Stimulated activated CD8-positive, alpha-beta memory T cell treated with anti-CD3 and anti-CD28 coated beads, Interleukin-4, amount 100 ng/mL, for 4 hours (primary cell): ENCODE data around the gene MAGI2.
"Not testable (repeated sequence)": the region's sequence is repeated elsewhere in the genome, so short reads cannot be mapped to it uniquely, and the experiment has no call there.

Experiments
- DNase-seq, 2 donors: peaks; one replicate each; pipeline ENCODE4 v3.0.0-alpha.2; 2020; ENCODE audit warnings: low read depth in 2 of 2, low spot score in 1 of 2

Gene MAGI2

GRCh38 chr7:78585980-78586379 lies 867.5 kb downstream of the MAGI2 start:
- DNase-seq, result no peak

DNA sequence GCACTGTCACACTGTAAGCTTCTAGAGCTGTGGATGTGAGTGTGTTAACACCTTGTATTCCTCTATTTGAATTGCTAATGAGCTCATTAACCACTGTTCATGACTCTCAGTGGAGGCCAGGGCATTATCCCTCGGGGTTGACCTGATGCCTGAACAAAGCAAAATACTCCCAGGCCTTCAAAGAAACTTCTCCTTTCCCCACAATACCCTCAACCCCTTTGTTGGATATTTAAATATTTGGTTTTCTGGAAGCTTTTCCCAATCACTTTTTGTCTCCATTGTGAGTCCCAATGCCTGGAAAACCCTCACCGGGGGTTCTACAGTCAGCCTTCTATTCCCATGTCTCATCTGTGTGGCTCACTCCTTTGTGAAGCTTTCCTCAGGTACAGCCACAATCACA lies 874.8 kb downstream of the MAGI2 start:
- no peak for DNase-seq

DNA sequence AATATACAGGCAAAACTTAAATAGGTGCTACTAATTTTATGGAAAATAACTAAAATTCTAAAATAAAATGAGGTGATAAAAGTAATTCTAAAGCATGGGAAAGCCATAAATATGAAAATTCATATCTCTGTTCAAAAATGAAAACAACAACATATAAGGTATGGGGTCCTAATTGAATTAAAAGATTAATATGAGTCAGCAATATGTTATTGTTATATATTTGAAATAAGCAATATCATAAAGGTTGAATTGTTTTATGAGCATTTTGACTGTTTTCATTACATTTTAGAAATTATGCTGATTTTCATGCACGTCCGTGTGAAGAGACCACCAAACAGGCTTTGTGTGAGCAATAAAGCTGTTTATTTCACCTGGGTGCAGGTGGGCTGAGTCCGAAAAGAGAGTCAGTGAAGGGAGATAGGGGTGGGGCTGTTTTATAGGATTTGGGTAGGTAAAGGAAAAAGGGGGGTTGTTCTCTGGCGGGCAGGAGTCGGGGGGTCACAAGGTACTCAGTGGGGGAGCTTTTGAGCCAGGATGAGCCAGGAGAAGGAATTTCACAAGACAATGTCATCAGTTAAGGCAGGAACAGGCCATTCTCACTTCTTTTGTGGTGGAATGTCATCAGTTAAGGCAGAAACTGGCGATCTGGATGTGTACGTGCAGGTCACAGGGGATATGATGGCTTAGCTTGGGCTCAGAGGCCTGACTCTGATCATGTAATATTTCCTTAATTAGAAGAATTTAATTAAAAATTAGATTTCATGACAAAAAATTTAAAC lies 876.1 kb downstream of the MAGI2 start:
- DNase-seq, result not testable (repeated sequence)

DNA sequence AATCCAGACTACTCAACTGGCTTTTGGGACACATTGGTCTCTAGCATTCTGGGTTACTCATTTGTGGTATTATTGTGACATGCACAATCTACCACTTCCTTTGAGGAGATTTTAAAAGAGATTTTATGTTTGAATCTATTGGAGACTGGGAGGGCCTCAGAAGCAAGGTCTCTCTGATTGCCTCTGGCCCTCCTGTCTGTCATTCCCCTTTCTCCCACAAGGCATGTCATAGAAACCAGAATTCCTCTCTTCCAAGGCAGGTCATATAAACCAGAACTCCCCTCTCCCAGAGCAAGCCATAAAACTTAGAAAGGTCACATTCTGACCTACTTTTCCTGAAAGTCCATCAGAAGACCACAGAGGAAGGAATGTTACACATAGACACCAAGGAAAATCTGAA lies 877.2 kb downstream of the MAGI2 start:
- no peak for DNase-seq

GRCh38 chr7:78571292-78571691 lies 882.2 kb downstream of the MAGI2 start:
- DNase-seq, result no peak

GRCh38 chr7:78568690-78569089 lies 884.8 kb downstream of the MAGI2 start:
- DNase-seq, result no peak

DNA sequence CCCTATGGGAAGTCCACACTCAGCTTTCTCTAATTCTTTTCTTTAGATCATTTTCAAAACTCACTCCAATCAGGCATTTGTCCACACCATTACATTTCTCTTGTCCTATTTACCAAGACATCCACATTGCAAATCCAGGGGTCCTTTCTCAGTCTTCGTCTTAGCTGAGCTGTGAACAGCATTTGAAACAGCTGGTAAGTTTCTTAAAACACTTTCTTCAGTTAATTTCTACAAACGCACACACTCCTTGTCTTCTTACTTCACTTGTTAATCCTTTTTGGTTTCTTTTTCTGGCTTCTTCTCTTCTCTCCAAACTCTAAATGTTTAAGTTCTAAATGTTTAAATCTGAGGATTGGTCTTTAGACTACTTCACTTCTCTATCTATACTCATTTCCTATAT lies 885.6 kb downstream of the MAGI2 start:
- DNase-seq, result no peak

GRCh38 chr7:78565784-78566183 lies 887.7 kb downstream of the MAGI2 start:
- no peak for DNase-seq

GRCh38 chr7:78563191-78563590 lies 890.3 kb downstream of the MAGI2 start:
- DNase-seq, result no peak

DNA sequence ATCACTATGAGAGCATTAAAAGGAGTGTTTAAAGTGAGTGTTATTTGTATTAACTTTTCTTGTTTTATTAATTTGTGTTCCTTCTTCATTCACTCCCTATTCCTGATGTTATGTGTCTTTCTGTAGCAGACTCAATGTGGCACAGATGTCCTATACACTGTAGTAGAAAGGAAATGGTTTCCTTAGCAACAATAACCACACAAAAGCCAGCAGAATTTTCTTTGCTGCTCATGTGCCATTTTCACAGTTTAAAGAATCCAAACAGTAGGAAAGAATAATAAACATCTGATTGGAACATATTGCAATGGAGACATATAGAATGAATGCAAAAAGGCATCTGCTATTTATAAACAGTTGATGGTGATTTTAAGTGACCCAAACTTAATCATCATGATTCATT lies 891.3 kb downstream of the MAGI2 start:
- DNase-seq, result no peak

GRCh38 chr7:78558566-78558965 lies 894.9 kb downstream of the MAGI2 start:
- no peak for DNase-seq

- DNase-seq, result no peak
Observed at GRCh38 chr7:78543976-78544375, 909.5 kb downstream of the MAGI2 start.

DNA sequence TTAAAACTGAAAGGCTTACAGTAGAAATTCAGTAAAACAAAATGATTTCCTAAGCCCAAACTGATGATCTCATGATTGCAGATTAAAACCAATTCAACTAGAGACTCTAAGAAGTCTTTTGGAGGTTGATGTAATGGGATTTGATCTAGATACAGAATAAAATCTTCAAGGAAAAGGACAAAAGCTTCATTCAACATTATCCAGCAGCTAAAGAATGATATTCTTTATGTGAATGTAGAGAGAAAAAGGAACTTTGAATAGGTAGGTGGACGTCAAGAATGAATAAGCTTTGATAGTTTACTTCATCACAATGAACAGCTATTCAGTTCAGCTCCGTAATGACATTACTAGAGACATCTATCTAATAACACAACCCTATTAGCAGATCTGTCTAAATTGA lies 910.5 kb downstream of the MAGI2 start:
- no peak for DNase-seq

DNA sequence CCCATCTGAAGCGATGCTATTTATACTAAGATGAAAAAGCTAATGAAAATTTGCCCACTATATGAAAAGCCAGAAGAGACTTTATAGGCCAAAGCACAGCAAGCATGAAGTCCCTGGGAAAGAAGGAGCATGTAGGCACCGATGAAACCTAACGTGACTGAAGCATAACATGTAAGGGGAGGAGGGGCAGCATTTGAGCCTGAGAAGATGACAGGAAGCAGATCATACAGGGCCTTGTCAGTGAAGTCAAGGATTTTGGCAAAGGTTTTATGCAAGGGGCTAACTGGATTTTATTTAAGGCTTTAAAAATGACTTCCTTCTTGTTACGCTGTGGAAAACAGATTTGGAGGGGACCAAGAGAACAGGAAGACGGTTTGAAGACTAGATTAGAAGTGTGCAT lies 910.9 kb downstream of the MAGI2 start:
- no peak for DNase-seq

- DNase-seq, result no peak
Observed at GRCh38 chr7:78539825-78540224, 913.6 kb downstream of the MAGI2 start.

DNA sequence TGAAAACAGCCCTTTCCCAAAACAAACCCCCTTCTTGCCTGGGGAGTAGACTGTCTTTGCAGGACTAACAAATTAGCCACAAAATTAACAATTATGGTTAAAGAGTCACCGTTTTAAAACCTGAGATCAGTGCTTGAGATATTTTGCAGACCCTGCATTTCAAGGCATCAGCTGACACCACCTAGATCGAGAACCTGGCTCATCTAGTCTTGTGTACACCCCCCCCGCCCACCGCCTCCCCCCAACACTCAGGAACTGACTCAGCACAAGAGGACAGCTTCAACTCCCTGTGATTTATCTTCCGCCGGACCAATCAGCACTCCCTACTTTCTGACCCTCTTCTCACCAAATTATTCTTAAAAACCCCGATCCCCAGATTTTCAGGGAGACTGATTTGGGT lies 917.8 kb downstream of the MAGI2 start:
- DNase-seq, result no peak

DNA sequence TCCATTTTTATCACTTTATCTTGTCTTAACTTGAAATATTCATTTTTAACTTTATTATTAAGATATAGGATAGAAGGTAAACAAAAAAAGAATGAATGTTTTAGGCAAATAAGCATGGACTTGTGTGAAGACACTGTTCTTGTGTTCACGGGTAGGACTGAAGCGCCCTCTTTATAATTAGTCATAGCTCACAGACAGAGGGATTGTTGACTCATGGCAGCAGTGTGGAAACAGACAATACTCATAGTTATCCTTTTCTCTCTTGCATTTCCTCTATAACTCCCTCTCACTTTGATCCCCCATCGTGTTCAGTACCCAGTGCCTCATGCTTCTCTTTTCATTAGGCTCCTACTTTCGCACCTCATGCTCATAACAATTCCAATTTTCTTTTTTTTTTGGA lies 923.1 kb downstream of the MAGI2 start:
- no peak for DNase-seq

- no peak for DNase-seq
Observed at GRCh38 chr7:78529392-78529791, 924.1 kb downstream of the MAGI2 start.

- DNase-seq, result no peak
Observed at GRCh38 chr7:78528964-78529363, 924.5 kb downstream of the MAGI2 start.

DNA sequence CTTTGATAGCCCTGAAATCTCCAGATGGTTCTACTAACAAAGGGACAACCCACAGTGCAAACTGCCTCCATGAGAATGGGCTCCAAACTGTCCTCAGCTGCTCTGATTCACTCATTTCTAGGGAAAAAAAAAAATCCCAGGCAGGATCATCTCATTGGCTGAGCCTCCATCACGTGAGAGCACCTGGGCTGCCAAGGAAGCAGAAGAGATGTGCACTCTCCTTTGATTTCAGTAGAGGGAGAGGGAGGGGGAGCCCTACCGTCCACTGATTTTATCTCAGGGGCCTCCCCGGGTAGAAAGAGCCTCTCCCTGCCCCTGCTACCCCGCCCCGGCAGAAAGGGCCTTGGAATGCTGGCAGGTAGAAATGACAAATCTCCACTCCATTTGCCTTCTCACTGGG lies 929.5 kb downstream of the MAGI2 start:
- no peak for DNase-seq

- no peak for DNase-seq
Observed at GRCh38 chr7:78521961-78522360, 931.5 kb downstream of the MAGI2 start.

DNA sequence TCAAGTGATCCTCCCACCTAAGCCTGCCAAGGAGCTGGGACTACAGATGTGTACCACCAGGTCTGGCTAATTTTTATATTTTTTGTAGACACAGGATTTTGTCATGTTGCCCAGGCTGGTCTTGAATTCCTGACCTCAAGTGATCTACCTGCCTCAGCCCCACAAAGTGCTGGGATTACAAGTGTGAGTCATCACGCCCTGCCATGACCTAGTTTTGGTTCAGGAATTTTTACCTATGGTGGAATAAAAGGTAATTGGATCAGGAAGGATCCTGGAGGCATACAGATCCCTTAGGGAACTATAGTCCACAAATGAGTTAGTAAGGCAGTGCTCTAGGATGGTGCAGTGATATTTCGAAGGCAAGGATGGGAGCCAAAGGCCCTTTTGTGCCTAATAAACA lies 937.0 kb downstream of the MAGI2 start:
- no peak for DNase-seq

DNA sequence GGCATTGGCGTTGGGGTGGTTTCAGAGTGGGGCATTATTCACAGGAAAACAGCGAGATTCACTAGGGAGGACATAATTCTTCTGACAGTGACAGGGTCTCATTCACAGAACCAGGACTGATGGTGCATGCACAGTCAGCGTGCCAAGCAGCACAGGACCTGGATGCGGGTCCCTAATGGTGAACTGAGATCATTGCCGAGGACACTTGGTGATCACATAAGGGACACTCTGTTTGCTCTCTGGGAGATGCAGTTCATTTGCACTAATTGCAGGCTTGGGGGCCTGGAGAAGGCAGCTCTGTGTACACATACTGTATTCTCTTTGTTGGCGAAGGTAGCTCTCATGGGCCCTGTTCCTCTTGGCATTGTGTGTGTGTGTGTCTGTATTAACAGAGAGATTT lies 938.8 kb downstream of the MAGI2 start:
- no peak for DNase-seq
